GM18870 (cell line): ENCODE data around the gene PCLO.
"Not testable (repeated sequence)": the region's sequence is repeated elsewhere in the genome, so short reads cannot be mapped to it uniquely, and the experiment has no call there.

Source experiments
- ATAC-seq: cut with Tn5 transposase; IDR thresholded peaks from one replicate; pipeline ENCODE4 v1.9.1; 2021; ENCODE audit warnings: moderate library complexity; ENCODE audit not compliant: unreplicated experiment

PCLO gene

DNA sequence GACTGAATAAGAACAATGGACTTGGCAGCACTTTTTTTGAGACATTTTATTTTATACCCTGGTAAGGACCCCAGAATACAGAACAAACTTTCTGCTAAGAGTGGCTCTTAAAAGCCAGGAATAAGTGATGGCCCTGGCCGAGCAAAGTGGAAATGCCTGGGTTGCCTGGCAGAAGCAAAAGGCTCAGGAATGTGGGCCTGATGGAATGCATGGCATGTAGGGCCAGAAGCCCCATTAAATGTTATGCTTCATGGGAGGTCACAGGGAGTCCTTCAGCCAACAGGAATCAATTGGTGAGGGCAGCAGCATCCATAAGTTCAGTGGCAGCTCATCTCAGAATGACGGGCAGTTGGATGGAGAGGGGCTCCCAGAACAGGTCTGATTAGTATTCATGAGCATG is 417.6 kb downstream of the PCLO start:
- ATAC-seq, result no peak

DNA sequence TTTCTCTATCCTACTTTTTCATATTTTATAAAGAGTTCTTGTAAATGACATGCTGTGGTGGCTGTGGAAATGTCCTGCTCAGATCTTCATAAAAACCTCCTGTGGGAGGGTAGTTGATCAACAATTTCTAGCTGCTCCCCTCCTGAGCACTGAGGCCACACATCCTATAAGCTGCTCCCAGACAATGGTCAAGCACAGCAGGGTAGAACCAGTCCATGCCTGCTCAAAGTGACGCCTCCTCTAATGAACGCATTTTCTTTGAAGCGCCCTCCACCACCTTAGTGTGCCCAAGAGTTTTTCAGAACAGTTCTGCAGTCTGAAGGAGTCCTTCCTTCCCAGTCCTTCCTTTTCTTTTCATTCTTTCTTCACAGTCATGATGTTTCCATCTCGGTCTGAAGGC is 420.5 kb downstream of the PCLO start:
- no peak for ATAC-seq

DNA sequence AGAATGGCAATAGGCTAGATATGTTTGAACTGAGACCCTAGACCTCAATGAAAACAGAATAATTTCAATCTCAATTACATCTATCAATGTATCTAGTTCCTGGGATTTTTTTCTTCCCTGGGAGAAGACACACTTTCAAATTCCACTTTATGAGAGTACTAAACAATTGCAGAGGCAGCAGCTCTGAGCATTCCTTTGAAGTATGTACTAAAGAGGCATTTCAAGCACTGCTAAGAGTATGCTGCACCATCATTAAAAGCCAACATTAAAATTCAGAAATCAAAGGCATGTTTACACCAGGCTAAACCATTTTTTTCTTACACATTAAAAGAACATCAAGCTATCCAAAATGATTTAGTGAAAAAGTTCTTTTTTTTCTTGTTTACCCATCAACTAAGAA is 421.2 kb downstream of the PCLO start:
- ATAC-seq, result no peak

DNA sequence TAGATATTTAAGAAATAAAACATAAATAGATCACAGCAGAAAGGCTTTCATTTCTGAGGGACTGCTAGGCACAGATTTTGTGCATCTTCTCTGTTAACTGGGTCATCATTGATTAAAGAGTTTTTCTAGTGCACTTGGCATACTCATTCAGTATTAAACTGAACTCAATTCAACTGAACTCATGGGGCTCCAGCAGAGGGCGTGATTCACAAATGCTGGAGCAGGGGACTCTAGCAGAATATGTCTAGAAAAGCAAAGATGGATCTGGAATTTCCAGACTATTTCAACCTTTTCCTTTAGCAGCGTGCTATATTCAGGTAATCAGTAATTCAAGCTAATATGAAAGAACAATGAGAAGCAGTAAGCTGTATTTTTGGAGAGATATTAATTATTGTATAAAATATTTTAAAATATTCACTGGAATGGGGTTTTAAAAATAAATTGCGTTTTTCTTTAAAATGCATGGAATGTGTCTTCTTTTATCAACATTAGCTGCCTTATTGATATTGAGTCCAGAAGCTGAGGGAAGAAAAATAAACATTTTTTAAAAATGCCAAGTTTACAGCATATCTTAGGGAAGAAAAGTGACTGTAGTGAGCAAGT is 422.3 kb downstream of the PCLO start:
- no peak for ATAC-seq

DNA sequence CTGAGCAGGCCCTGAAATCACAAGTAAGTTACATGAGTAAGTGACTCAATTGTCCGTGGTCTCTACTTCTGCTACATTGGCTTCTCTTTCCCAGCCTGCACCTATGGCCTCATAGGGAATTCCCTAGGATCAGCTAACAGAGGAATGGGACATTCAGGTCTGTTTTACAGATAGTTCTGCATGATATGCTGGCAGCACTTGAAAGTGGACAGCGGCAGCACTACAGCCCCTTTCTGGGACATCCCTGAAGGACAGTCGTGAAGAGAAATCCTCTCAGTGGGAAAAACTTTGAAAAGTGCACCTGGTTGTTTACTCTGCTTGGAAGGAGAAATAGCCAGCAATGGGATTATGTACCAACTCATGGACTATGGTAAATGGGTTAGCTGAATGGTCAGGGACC is 426.1 kb downstream of the PCLO start:
- no peak for ATAC-seq

DNA sequence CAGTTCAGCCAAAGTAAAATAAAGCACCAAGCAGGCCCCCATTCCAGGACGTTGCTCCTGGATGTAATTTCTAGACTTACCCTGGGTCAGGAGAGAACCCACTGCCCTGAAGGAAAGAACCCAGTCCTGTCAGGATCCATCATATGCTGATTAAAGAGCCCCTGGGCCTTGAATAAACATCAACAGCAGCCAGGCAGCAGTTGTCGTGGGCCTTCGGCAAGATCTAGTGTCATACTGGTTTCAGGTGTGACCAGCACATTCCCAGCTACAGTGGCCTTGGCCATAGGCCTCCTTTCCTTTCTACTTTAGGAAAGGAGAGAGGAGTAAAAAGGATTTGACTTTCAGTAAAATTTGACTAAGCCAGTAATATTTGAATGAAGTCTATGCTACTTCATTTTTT is 430.0 kb downstream of the PCLO start:
- no peak for ATAC-seq

DNA sequence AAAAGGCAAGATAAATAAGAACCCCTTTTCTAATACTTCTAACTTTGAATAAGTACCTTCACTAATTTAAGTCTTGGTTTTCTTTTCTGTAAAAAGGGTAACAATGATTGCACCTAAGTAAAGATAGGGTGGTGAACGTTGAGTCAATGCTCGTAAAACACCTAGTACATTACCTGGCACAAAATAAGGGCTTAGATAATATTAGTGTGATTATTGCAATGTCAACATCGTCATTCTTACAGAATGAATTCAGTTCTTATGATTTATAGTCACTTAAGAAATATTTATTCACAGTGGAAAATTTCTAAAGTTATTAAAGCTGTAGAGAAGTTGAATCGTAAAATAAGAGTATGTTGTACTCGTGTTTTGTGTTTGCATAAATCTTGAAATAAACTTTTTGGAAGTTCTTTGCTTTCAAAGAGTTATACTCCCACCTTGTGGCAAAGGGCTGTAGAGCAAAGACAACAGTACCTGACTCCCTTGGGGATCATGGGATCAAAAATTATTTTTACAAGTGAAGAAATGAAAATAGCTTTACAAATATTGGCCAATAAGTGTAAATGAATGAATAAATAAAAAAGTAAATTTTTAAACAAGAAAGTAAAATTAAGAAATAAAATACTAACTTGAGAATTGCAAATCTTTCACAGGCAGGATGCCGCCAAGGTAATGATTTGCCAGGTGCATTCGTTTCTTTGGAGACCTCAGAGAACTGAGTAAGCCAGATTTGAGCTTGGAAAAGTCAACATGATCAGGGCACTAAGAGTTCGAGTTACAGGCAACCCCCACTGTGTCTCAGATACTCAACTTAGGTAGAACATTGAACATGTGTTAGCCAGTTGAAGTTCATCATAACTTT is 433.3 kb downstream of the PCLO start:
- ATAC-seq, result no peak

DNA sequence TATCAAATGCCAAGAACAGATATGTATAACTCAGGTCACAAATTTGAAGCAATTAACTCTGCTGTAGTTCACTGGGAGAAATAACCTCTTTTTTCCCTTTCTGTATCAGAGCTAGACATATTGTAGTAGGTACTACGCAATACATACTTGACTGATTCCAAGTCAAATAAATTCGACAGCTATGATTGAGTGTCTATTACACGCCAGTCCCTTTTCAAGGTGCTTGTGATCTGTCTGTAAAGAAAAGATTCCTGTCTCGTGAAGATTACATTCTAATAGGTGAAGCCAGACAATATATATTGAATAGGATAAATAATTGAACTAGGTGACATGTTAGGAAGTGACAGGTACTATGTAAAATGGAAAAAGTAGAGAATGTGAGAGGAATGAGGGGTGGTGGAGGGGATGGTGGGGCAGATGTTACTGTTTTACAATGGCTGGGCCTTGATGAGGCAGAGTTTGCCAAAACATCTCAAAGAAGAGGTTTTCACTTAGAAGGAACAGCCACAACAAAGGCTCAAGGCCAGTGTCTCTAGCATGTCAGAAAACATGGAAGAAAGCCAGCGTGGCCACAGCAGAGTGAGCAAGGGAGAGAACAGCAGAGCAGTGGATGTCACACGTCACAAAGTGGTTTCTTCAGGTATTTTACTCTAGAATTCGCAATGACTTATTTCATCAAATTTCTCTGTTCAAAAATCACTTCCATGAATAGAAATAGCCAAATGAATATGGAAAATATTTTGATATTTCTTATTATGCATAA is 436.5 kb downstream of the PCLO start:
- ATAC-seq, result no peak

DNA sequence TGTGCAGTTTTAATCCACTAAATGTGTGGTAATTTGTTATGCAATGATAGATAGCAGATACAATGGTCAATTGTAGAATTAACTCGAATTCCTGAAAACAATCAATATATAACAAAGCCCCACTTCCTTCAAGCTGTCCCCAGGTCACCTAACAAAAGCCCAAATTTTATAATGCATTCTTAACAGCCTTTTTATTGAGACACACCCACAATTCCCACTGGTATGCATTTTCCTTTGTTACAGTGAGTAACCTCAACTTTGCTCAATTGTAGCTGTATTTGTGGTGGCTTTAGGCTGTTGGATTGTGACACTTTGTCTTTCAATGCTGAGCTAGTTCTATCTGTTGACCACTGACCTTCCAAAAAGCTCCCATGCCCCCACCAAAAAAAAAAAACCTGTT is 439.3 kb downstream of the PCLO start:
- ATAC-seq, result no peak

DNA sequence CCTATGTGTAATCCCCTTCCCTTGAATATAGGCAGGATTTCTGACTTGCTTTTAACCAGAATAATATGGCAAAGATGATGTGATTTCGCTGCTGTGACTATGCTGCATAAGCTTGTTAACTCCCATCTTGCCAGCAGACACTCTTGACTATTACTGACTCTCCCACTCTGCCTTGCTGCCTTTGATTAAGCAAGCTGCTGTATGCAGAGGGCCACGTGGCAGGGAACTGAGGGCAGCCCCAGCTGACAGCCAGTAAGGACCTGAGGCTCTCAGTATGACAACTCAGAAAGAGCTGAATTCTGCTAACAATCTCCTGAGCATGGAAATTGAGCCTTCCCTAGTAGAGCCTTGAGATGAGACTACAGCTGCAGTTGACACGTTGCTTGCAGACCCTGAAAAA is 439.7 kb downstream of the PCLO start:
- ATAC-seq, result no peak

DNA sequence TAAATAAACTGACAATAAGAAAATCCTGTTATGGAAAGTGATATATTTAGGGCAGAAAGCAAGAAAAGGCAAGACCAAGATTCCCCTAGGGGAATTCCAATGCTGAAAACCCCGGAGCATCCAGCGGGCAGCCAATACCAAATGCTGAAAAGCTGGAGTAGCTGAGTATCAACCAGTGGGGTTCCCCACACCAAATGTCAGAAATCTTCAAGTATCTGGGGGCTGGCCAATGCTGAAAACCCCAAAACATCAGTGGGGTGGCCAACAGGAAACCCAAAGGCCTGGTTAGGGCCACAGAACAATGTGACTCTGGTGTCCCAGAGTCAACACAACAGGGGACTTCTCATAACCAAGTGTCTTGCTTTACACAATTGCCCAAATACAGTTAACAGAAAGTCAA is 447.3 kb downstream of the PCLO start:
- peak; percentile 68 for ATAC-seq

DNA sequence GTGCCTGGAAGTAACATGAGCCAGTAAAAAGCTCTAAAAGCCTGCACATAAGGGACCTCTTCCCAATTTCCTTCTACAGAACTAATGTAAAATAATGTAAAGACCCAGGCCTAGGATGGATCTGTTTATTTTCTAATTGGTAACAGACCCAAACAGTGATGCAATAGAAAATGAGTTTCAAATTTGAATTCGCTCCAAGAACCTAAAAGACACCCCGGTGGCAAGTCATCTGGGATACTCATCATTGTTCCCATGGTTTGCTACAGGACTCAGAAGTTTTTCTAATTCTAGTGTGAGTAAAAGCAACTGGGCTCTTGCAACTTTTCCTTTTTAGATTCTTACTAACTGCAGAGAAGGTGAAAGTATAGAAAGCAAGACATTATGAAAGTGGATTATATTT is 447.8 kb downstream of the PCLO start:
- peak; percentile 11 for ATAC-seq

DNA sequence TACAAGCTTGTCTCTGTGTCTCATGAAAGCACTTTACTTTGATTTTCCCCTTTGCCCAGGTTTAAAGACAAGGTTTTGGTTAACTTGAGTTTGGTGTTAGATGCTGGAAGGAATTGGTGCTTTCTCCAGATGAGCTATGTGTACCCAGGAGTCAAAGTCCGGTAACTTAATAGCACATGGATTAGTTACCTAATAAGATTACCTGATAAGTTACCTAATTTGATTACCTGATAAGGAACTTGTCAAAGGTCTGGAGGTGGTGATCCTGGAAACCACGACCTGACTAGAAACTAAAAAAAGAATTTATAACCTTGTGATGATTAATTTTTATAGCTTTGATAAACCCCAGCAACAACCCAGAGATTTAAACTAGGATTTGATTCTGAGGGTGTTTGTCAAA is 449.2 kb downstream of the PCLO start:
- no peak for ATAC-seq

DNA sequence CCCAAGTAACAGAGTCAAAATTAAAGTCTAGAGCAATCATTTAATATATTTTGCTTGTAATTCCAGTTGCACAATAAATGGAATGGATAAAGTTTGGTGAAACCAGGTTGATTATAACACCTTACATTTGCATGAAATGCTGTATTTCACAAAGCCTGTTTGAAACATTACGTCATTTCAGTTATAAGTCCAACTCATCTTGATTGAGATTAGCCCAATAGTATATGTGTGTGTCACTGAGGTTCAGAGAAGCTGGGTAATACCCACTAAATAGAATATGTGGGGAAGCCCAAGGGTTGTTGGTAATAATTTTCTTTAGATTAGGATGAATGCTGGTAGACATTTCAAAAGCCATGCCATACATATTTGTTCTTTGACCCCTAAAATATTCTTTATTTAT is 456.3 kb downstream of the PCLO start:
- not testable (repeated sequence) for ATAC-seq

DNA sequence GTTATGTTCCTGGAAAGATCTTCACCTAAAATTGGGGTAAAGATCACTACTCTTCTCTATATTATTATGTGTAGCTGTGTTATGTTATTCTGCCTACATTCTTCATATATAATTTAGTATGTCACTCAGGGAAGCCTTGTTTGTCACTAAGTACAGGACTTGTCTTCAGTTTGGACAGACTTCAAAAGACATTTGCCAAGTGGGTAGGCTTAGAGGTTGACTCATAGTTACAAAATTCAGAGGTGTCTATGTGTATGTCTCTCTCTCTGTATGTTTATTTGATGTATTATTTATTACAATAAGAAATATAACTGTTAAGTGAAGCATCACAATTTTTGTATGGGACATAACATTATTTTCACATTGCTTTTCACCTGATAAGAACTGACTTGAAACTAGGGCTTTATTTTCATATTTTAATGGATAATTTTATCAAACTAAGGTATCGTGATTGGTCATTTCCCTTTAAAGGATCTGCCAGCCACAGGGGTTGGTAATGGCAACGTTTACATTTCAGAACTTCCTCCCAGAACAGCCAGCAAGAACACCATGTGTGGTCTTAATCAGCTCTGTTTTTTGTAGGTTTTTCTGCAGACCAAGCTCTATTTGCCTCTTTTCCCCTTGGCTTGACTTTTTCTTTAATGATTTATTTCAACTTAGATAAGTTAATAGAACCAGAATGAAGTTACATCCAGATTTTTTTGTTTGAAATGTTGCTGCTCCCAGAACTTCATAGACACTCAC is 457.0 kb downstream of the PCLO start:
- ATAC-seq, result no peak

DNA sequence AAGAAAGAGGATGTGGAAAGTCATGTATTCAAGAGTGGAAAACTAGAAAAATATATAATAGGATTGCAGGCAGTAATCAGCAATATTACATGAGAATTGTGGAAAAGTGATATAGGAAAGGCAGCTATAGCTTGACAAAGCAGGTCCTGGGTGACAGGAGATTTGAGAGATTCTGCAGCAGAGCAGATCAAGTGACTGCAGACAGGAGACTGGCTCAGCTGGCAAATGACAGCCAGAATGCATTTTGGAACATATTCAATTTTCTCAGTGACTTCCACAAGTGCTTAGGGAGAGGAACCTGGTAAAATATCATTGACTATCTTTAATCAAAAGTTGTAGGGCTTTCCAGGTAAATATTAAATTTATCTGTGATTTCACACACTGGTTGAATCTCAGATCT is 458.6 kb downstream of the PCLO start:
- ATAC-seq, result no peak
